ENCODE measurements around the gene ADAMTS17. TPM values are rescaled to one million over a fixed set of nuclear protein-coding genes. Genes with fewer than 3 reads are reported as not detected.

Gene ADAMTS17
- total and polyA plus RNA-seq, 8 donors = 0.31 to 14.3 (median 6.3) TPM

GRCh38 chr15:100016632-100017031 is 325.1 kb downstream of the ADAMTS17 start:
- H3K9me3 ChIP-seq = peaks cover 0 to 8% (median 7%) of the 10 kb centered on the region in 4 donors
- no peaks in the 10 kb centered on the region for H3K4me1 ChIP-seq
- H3K27me3 ChIP-seq = no peaks in the 10 kb centered on the region
- no peak overlapping the region for H3K27ac ChIP-seq
- no peaks in the 10 kb centered on the region for H3K36me3 ChIP-seq
- 91 to 100% (median 96%) methylated on average over 3 of the region's 3 CpGs for WGBS, 5 donors
- DNase-seq = no peak
- intact Hi-C loops (cut with DNase I; ENCODE audit: low total_unique reads) = no loop called here
- TF ChIP-seq POLR2A (IDR thresholded peaks at IDR 0.05) = no peak
- TF ChIP-seq EP300 (IDR thresholded peaks at IDR 0.05) = no peak
- no peak for TF ChIP-seq POLR2AphosphoS5 (IDR thresholded peaks at IDR 0.05)
- no peak for TF ChIP-seq CTCF (IDR thresholded peaks at IDR 0.05)
- no peak overlapping the region for H3K4me3 ChIP-seq

GRCh38 chr15:100011235-100011634 is 330.5 kb downstream of the ADAMTS17 start:
- no peak for DNase-seq
- H3K4me1 ChIP-seq = no peaks in the 10 kb centered on the region
- no peaks in the 10 kb centered on the region for H3K9me3 ChIP-seq
- no peak overlapping the region for H3K27ac ChIP-seq
- TF ChIP-seq CTCF (IDR thresholded peaks at IDR 0.05) = no peak
- TF ChIP-seq EP300 (IDR thresholded peaks at IDR 0.05) = no peak
- TF ChIP-seq POLR2A (IDR thresholded peaks at IDR 0.05) = no peak
- TF ChIP-seq POLR2AphosphoS5 (IDR thresholded peaks at IDR 0.05) = no peak
- no peaks in the 10 kb centered on the region for H3K36me3 ChIP-seq
- no peaks in the 10 kb centered on the region for H3K27me3 ChIP-seq
- intact Hi-C loops (cut with DNase I; ENCODE audit: low total_unique reads) = no loop called here
- H3K4me3 ChIP-seq = no peak overlapping the region
- 59 to 100% (median 76%) methylated on average over 1 of the region's 1 CpG for WGBS, 5 donors

- Histone ChIP-seq H3K27ac (no peak overlapping the region), H3K36me3 (no peaks in the 10 kb centered on the region), H3K4me3 (no peak overlapping the region), H3K4me1 (no peaks in the 10 kb centered on the region), H3K27me3 (no peaks in the 10 kb centered on the region), H3K9me3 (no peaks in the 10 kb centered on the region)
- no peak for DNase-seq
- TF ChIP-seq EP300 (IDR thresholded peaks at IDR 0.05) = no peak
- TF ChIP-seq POLR2A (IDR thresholded peaks at IDR 0.05) = no peak
- no peak for TF ChIP-seq POLR2AphosphoS5 (IDR thresholded peaks at IDR 0.05)
- TF ChIP-seq CTCF (IDR thresholded peaks at IDR 0.05) = no peak
- intact Hi-C loops (cut with DNase I; ENCODE audit: low total_unique reads) = no loop called here
- WGBS, 5 donors = 92 to 96% (median 94%) methylated on average over 7 of the region's 7 CpGs
Observed at GRCh38 chr15:100009372-100009771, 332.4 kb downstream of the ADAMTS17 start.

GRCh38 chr15:100008258-100008657 is 333.5 kb downstream of the ADAMTS17 start:
- no peaks in the 10 kb centered on the region for H3K36me3 ChIP-seq
- TF ChIP-seq POLR2A (IDR thresholded peaks at IDR 0.05) (no peak), CTCF (IDR thresholded peaks at IDR 0.05) (no peak), EP300 (IDR thresholded peaks at IDR 0.05) (no peak), POLR2AphosphoS5 (IDR thresholded peaks at IDR 0.05) (no peak)
- H3K27me3 ChIP-seq = no peaks in the 10 kb centered on the region
- H3K27ac ChIP-seq = no peak overlapping the region
- intact Hi-C loops (cut with DNase I; ENCODE audit: low total_unique reads) = no loop called here
- 80 to 97% (median 93%) methylated on average over 5 to 6 of the region's 6 CpGs for WGBS, 5 donors
- no peak for DNase-seq
- H3K4me1 ChIP-seq = no peaks in the 10 kb centered on the region
- H3K4me3 ChIP-seq = no peak overlapping the region
- H3K9me3 ChIP-seq = no peaks in the 10 kb centered on the region
